H1 (cell line): Measurements from ENCODE around the gene ERC1. TPM values are rescaled to one million over a fixed set of nuclear protein-coding genes. Genes with fewer than 3 reads are reported as not detected.

Experiments used
- CTCF ChIA-PET: fragments of 300-600 bp; sonication (Branson Sonifier 250); formaldehyde crosslinking; loops from one replicate; lab custom pipeline; 2021; ENCODE audit not compliant: partially characterized antibody; lab: Charles Lee
- POLR2A ChIA-PET: fragments of 300-600 bp; sonication (Branson Sonifier 250); formaldehyde crosslinking; loops from one replicate; lab custom pipeline; 2021; ENCODE audit warnings: inconsistent platforms; ENCODE audit not compliant: partially characterized antibody; lab: Charles Lee
- DNase-seq, 2 experiments: peaks; one replicate each; pipeline versions ENCODE4 v3.0.0 to v3.0.0-alpha.2; 2010 to 2022; ENCODE audit warnings: low spot score in 2 of 2, low read depth in 1 of 2, mixed read lengths in 1 of 2
- FAIRE-seq: peaks from 2 replicates; lab custom pipeline; 2011; peaks lifted over from hg19 to GRCh38; lab: Jason Lieb, UNC
- H2AFZ ChIP-seq: 2 replicates; pipeline ENCODE4 v1.8.1; 2012; ENCODE audit warnings: low read length, inconsistent platforms
- H2AK5ac ChIP-seq: 2 replicates; pipeline ENCODE4 v1.6.1; 2013; ENCODE audit warnings: low read depth, low read length
- H2BK120ac ChIP-seq: replicated peaks from 2 replicates; pipeline ENCODE3; 2013; ENCODE audit warnings: low read depth, low read length, inconsistent platforms
- H2BK12ac ChIP-seq: 2 replicates; pipeline ENCODE4 v1.6.1; 2013; ENCODE audit warnings: low read depth, low read length
- H2BK15ac ChIP-seq: 2 replicates; pipeline ENCODE4 v1.6.1; 2013; ENCODE audit warnings: low read length
- H2BK20ac ChIP-seq: 2 replicates; pipeline ENCODE4 v1.6.1; 2013; ENCODE audit warnings: low read length
- H2BK5ac ChIP-seq: 2 replicates; pipeline ENCODE4 v1.6.1; 2013; ENCODE audit warnings: low read depth, low read length
- H3K14ac ChIP-seq: 2 replicates; pipeline ENCODE4 v1.6.1; 2013; ENCODE audit warnings: inconsistent platforms; ENCODE audit not compliant: insufficient read length
- H3K18ac ChIP-seq: 2 replicates; pipeline ENCODE4 v1.6.1; 2013; ENCODE audit warnings: low read length; ENCODE audit errors: extremely low read depth
- H3K23ac ChIP-seq: 2 replicates; pipeline ENCODE4 v1.6.1; 2013; ENCODE audit warnings: inconsistent platforms; ENCODE audit not compliant: insufficient read length
- H3K23me2 ChIP-seq: 2 replicates; pipeline ENCODE4 v1.6.1; 2013; ENCODE audit warnings: low read depth, low read length
- H3K27ac ChIP-seq: 2 replicates; pipeline ENCODE4 v1.6.1; 2011; ENCODE audit warnings: low read depth, low read length, inconsistent platforms
- H3K27me3 ChIP-seq, 4 experiments: replicated peaks in 1 of 4; 1 replicate in 1 of 4; 2 replicates in 3 of 4; pipeline versions ENCODE4 v1.6.1 to v1.8.1; 2011 to 2013; ENCODE audit warnings: low read length in 3 of 4, mild to moderate bottlenecking in 3 of 4, inconsistent platforms in 2 of 4, mixed read lengths in 2 of 4, moderate library complexity in 1 of 4; ENCODE audit not compliant: control insufficient read depth in 3 of 4, insufficient read depth in 3 of 4; ENCODE audit errors: extremely low read depth in 1 of 4
- H3K36me3 ChIP-seq, 4 experiments: 2 replicates each; pipeline versions ENCODE4 v1.6.1 to v1.8.1; 2011 to 2013; ENCODE audit warnings: mild to moderate bottlenecking in 4 of 4, low read length in 3 of 4, moderate library complexity in 2 of 4, control low read depth in 1 of 4, inconsistent platforms in 1 of 4; ENCODE audit not compliant: insufficient read depth in 4 of 4, control insufficient read depth in 2 of 4
- H3K4ac ChIP-seq: replicated peaks from 2 replicates; pipeline ENCODE3; 2013; ENCODE audit warnings: low read length, low read depth, mixed read lengths, inconsistent platforms; ENCODE audit not compliant: insufficient read length
- H3K4me1 ChIP-seq, 4 experiments: replicated peaks in 1 of 4; 1 replicate in 1 of 4; 2 replicates in 3 of 4; pipeline versions ENCODE4 v1.6.1 to v1.8.1; 2011 to 2013; ENCODE audit warnings: low read length in 3 of 4, inconsistent platforms in 2 of 4, mixed read lengths in 1 of 4; ENCODE audit not compliant: insufficient read depth in 4 of 4, control insufficient read depth in 3 of 4
- H3K4me2 ChIP-seq, 2 experiments: 2 replicates each; pipeline versions ENCODE4 v1.6.1 to v1.8.1; 2011 to 2013; ENCODE audit warnings: low read depth in 2 of 2, low read length in 2 of 2, control low read depth in 1 of 2, inconsistent platforms in 1 of 2, mild to moderate bottlenecking in 1 of 2; ENCODE audit not compliant: insufficient read depth in 1 of 2
- H3K4me3 ChIP-seq, 4 experiments: fragments of 200-600, 300-600 bp in 1 of 4; sonication (generic), shearing (Covaris generic), sonication (Bioruptor Twin) in 1 of 4; 2 replicates each; pipeline versions ENCODE4 v1.5.1 to v1.8.1; 2011 to 2016; ENCODE audit warnings: low read length in 4 of 4, low read depth in 3 of 4, control low read depth in 2 of 4, inconsistent platforms in 2 of 4, mild to moderate bottlenecking in 2 of 4, mixed read lengths in 1 of 4, moderate library complexity in 1 of 4; ENCODE audit not compliant: insufficient read depth in 2 of 4; ENCODE audit errors: extremely low read depth in 1 of 4
- H3K56ac ChIP-seq: replicated peaks from 2 replicates; pipeline ENCODE3; 2013; ENCODE audit warnings: low read depth, mild to moderate bottlenecking, mixed read lengths, low read length, inconsistent platforms; ENCODE audit not compliant: insufficient read length
- H3K79me1 ChIP-seq: 2 replicates; pipeline ENCODE4 v1.6.1; 2013; ENCODE audit warnings: low read depth, low read length, control low read depth
- H3K79me2 ChIP-seq, 2 experiments: 2 replicates each; pipeline versions ENCODE4 v1.6.1 to v1.8.1; 2012 to 2013; ENCODE audit warnings: low read length in 2 of 2, mild to moderate bottlenecking in 2 of 2, inconsistent platforms in 1 of 2; ENCODE audit not compliant: insufficient read depth in 2 of 2, control insufficient read depth in 1 of 2
- H3K9ac ChIP-seq, 4 experiments: replicated peaks in 1 of 4; 1 replicate in 1 of 4; 2 replicates in 3 of 4; pipeline versions ENCODE4 v1.6.1 to v1.8.1; 2011 to 2013; ENCODE audit warnings: low read depth in 3 of 4, low read length in 3 of 4, control low read depth in 2 of 4, mild to moderate bottlenecking in 2 of 4, moderate library complexity in 2 of 4, inconsistent platforms in 1 of 4; ENCODE audit errors: extremely low read depth in 1 of 4
- H3K9me3 ChIP-seq, 2 experiments: 2 replicates each; pipeline versions ENCODE4 v1.6.1 to v1.8.1; 2012 to 2013; ENCODE audit warnings: mild to moderate bottlenecking in 2 of 2, moderate library complexity in 2 of 2, control low read depth in 1 of 2, inconsistent platforms in 1 of 2, low read depth in 1 of 2, low read length in 1 of 2, mixed read lengths in 1 of 2; ENCODE audit not compliant: insufficient read depth in 2 of 2
- H4K20me1 ChIP-seq, 2 experiments: replicated peaks in 1 of 2; 2 replicates each; pipeline versions ENCODE3 to v1.8.1; 2011 to 2013; ENCODE audit warnings: inconsistent platforms in 2 of 2, low read length in 2 of 2, mild to moderate bottlenecking in 1 of 2; ENCODE audit not compliant: insufficient read depth in 2 of 2, control insufficient read depth in 1 of 2
- H4K5ac ChIP-seq: 2 replicates; pipeline ENCODE4 v1.6.1; 2013; ENCODE audit warnings: low read length, low read depth, mixed read lengths, inconsistent platforms; ENCODE audit not compliant: insufficient read length
- H4K8ac ChIP-seq: 2 replicates; pipeline ENCODE4 v1.8.0; 2013; ENCODE audit warnings: mild to moderate bottlenecking, moderate library complexity, low read length, inconsistent platforms; ENCODE audit not compliant: insufficient read depth; ENCODE audit errors: extremely low read depth
- H4K91ac ChIP-seq: replicated peaks from 2 replicates; pipeline ENCODE3; 2013; ENCODE audit warnings: low read length, mixed read lengths, inconsistent platforms; ENCODE audit not compliant: insufficient read length
- GABPA ChIP-seq: IDR thresholded peaks from 2 replicates; pipeline ENCODE4 v1.6.1; 2011; ENCODE audit warnings: mild to moderate bottlenecking, low read length, moderate library complexity, borderline replicate concordance; ENCODE audit not compliant: insufficient read depth
- JUN ChIP-seq: IDR thresholded peaks from 2 replicates; pipeline ENCODE4 v1.6.1; 2011; ENCODE audit warnings: low read depth, mild to moderate bottlenecking, improper control_type of control experiment, low read length
- POU5F1 ChIP-seq: IDR thresholded peaks from 2 replicates; pipeline ENCODE4 v1.6.1; 2011; ENCODE audit warnings: low read depth, mild to moderate bottlenecking, low read length, moderate library complexity
- SUZ12 ChIP-seq: fragments of 200-600 bp; sonication (generic); IDR thresholded peaks from 2 replicates; pipeline ENCODE4 v1.6.1; 2012; ENCODE audit warnings: mild to moderate bottlenecking, inconsistent platforms, low read length, moderate library complexity, mixed read lengths
- WGBS, 2 experiments: shearing (Covaris generic) in 1 of 2; methylation state at CpG; one replicate each; pipeline versions ENCODE4 v1.1.6 to v1.1.7; 2013 to 2015; ENCODE audit warnings: low lambda C conversion rate in 2 of 2, mixed read lengths in 2 of 2, inconsistent platforms in 1 of 2, low coverage in 1 of 2, missing lambda C conversion rate in 1 of 2; ENCODE audit not compliant: insufficient replicate concordance in 2 of 2, insufficient coverage in 1 of 2, insufficient read length in 1 of 2; ENCODE audit errors: extremely low coverage in 1 of 2, missing lambda C conversion rate in 1 of 2; 5-methylcytosine and 5-hydroxymethylcytosine counted together
- polyA plus RNA-seq, 7 experiments: library from polyadenylated mRNA; depleted of rRNA in 3 of 7; stranded (reverse) in 5 of 7; unstranded in 2 of 7; fragments of >200 nt in 5 of 7; fragments of 200-250 nt in 2 of 7; gene quantifications; 1 replicate in 5 of 7; 2 replicates in 1 of 7; 4 replicates in 1 of 7; pipeline versions ENCODE4 v1.2.1 to v1.2.3, GENCODE V29; 2011 to 2013; ENCODE audit warnings: missing spikeins in 2 of 7, mixed read lengths in 2 of 7
- total RNA-seq: library from RNA; stranded (reverse); fragmentation: NEBNext Ultra II Directional; extraction: Animal tissue kit (Norgen Biotek cat#: 25700); gene quantifications from 2 replicates; pipeline ENCODE4 v1.2.1, GENCODE V29; 2021

The ERC1 gene
- total and polyA plus RNA-seq, 2 of the 8 experiments (the other 6 are each of a cell fraction or from before 2014, with no cell fraction given): 7.8 to 45.7 TPM

DNA sequence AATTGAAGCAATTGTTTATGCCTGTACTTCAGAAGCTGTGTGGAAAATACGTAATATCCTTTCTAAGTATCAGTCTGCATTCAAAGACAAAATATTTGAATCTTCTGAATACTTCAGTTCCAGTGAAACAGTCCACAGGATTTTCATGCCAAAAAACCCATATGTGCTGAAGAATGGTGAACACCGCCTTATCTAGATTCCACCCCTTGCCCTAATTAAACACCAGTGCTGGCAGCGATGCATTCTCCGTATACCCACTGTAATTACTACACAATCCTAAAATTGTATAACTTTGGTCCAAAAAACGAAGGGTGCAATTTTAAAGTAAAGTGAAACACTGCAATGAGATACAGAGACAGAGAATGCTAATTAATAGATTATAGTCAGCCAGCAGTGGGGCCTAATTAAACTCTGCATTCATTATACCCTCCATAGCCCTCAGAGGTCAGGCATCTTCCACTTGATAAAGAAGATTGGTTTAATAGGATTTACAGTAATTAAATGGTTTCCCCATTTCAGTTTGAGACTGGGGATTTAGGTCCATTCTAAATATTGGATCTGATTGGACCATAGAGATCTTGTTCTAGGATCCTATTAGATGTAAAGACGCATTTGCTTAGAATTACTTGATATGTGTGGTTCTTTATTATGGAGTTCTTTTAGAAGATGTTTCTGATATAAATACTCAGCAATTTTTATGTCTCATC lies 43.9 kb downstream of the ERC1 start:
- ChIA-PET CTCF (no interaction called here), POLR2A (no interaction called here)
- H3K79me1 ChIP-seq: no peaks in the 10 kb centered on the region
- no peak overlapping the region for H4K5ac ChIP-seq
- H3K18ac ChIP-seq: no peak overlapping the region
- TF ChIP-seq POU5F1 (no peak), SUZ12 (no peak), JUN (no peak), GABPA (no peak)
- H3K36me3 ChIP-seq: peaks cover 0 to 4% (median 0%) of the 10 kb centered on the region in 4 experiments; a peak in 2 of 8 replicates
- H2AFZ ChIP-seq: no peak overlapping the region
- no peak overlapping the region for H3K4ac ChIP-seq
- no peak for DNase-seq
- H3K27ac ChIP-seq: no peak overlapping the region
- H2BK15ac ChIP-seq: no peak overlapping the region
- H3K79me2 ChIP-seq: no peaks in the 10 kb centered on the region
- H3K4me1 ChIP-seq: no peaks in the 10 kb centered on the region
- no peak overlapping the region for H3K4me2 ChIP-seq
- H3K23ac ChIP-seq: no peak overlapping the region
- 88% methylated on average over 6 of the region's 6 CpGs; no CpG with 5 or more reads in 1 of the 2 experiments for WGBS, 2 experiments
- no peak overlapping the region for H4K8ac ChIP-seq
- no peaks in the 10 kb centered on the region for H3K9me3 ChIP-seq
- H3K56ac ChIP-seq: no peak overlapping the region
- no peak overlapping the region for H2BK12ac ChIP-seq
- H4K91ac ChIP-seq: no peak overlapping the region
- no peaks in the 10 kb centered on the region for H3K23me2 ChIP-seq
- H3K9ac ChIP-seq: no peak overlapping the region
- no peak overlapping the region for H2BK120ac ChIP-seq
- H3K14ac ChIP-seq: no peak overlapping the region
- no peaks in the 10 kb centered on the region for H3K27me3 ChIP-seq
- no peaks in the 10 kb centered on the region for H4K20me1 ChIP-seq
- no peak for FAIRE-seq
- no peak overlapping the region for H2BK20ac ChIP-seq
- H2AK5ac ChIP-seq: no peak overlapping the region
- no peak overlapping the region for H3K4me3 ChIP-seq
- no peak overlapping the region for H2BK5ac ChIP-seq
